GM12891 (cell line): ENCODE data around the gene PELI1.

Experiments
- PAX5 ChIP-seq: IDR thresholded peaks from 2 replicates; pipeline ENCODE4 v1.6.1; 2011; ENCODE audit warnings: low read length, moderate library complexity, mild to moderate bottlenecking; ENCODE audit not compliant: insufficient read depth, severe bottlenecking
- POLR2A ChIP-seq: IDR thresholded peaks from 2 replicates; pipeline ENCODE4 v1.6.1; 2011; ENCODE audit warnings: low read depth, low read length, control low read depth
- POLR2AphosphoS5 ChIP-seq: IDR thresholded peaks from 2 replicates; pipeline ENCODE4 v1.6.1; 2011; ENCODE audit warnings: low read depth, low read length, control low read depth
- POU2F2 ChIP-seq: IDR thresholded peaks from 2 replicates; pipeline ENCODE4 v1.6.1; 2011; ENCODE audit warnings: low read depth, mild to moderate bottlenecking, control low read depth, low read length, moderate library complexity
- SPI1 ChIP-seq: IDR thresholded peaks from 2 replicates; pipeline ENCODE4 v1.6.1; 2011; ENCODE audit warnings: low read depth, low read length, control low read depth
- TAF1 ChIP-seq: IDR thresholded peaks from 2 replicates; pipeline ENCODE4 v1.6.1; 2011; ENCODE audit warnings: low read depth, low read length, control low read depth

DNA sequence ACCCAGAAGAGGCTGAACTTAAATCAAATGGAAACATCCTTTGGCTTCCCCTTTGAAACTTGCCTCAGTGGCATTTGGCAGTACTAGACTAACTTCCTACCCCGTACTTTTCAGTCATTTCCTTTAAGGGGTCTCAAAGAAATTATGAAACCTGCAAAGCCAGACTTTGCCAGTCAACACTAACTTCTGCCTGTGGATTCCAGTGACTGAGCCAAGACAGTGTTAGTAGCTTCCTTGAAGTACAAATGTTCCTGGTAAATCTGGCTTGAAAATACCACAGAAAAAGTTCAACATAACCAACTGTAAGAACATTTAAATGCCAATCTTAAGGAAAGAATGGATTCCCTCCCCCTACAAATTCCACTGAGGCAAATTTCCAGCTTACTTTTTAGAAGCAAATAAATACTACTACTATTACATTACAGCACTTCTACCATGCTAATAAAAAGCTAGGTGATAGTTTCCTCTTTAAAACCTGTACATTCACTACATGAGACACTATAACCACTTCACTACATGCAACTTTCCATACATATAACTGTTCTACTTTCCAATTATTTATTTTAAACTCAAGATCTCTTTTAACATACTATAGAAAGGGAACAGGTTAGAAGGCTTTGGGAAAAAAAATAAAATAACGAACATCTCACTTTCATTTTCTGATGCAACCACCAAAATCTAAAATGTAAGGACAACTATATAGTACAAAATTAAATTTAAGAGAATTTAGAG, 2.4 kb downstream of the PELI1 start:
- TF ChIP-seq SPI1 (no peak), POLR2A (no peak), POLR2AphosphoS5 (no peak), TAF1 (no peak), PAX5 (no peak), POU2F2 (no peak)
